Spleen (tissue), 11 donors: Measurements from ENCODE around the gene TGFBI. TPM values are rescaled to one million over a fixed set of nuclear protein-coding genes. Genes with fewer than 3 reads are reported as not detected.

Experiments
- DNase-seq: peaks from one replicate; pipeline ENCODE4 v3.0.0-alpha.2; 2020
- H3K27ac ChIP-seq, 8 donors: fragments of 200-600 bp; sonication (generic) in 7 of 8; 1 replicate in 4 of 8; 2 replicates in 4 of 8; pipeline versions ENCODE4 v1.5.0 to v1.8.0; 2016 to 2021; ENCODE audit warnings: inconsistent platforms in 4 of 8, mild to moderate bottlenecking in 4 of 8, moderate library complexity in 1 of 8
- H3K27me3 ChIP-seq, 7 donors: fragments of 200-600 bp; sonication (generic) in 6 of 7; replicated peaks in 1 of 7; 1 replicate in 4 of 7; 2 replicates in 3 of 7; pipeline versions ENCODE4 v1.5.0 to v1.8.0; 2016 to 2021; ENCODE audit warnings: inconsistent platforms in 3 of 7, mild to moderate bottlenecking in 1 of 7
- H3K36me3 ChIP-seq, 6 donors: fragments of 200-600 bp; sonication (generic) in 5 of 6; 1 replicate in 4 of 6; 2 replicates in 2 of 6; pipeline versions ENCODE4 v1.5.0 to v1.8.0; 2016 to 2021; ENCODE audit warnings: inconsistent platforms in 2 of 6
- H3K4me1 ChIP-seq, 6 donors: fragments of 200-600 bp; sonication (generic) in 5 of 6; 1 replicate in 3 of 6; 2 replicates in 3 of 6; pipeline versions ENCODE4 v1.5.0 to v1.8.0; 2016 to 2021; ENCODE audit warnings: inconsistent platforms in 3 of 6
- H3K4me3 ChIP-seq, 8 donors: fragments of 200-600 bp; sonication (generic) in 7 of 8; 1 replicate in 4 of 8; 2 replicates in 4 of 8; pipeline versions ENCODE4 v1.5.0 to v1.8.0; 2016 to 2021; ENCODE audit warnings: inconsistent platforms in 4 of 8, mild to moderate bottlenecking in 4 of 8, moderate library complexity in 2 of 8
- H3K9me3 ChIP-seq, 8 donors: fragments of 200-600 bp; sonication (generic) in 7 of 8; 1 replicate in 4 of 8; 2 replicates in 4 of 8; pipeline versions ENCODE4 v1.5.0 to v1.8.0; 2016 to 2021; ENCODE audit warnings: inconsistent platforms in 4 of 8
- CTCF ChIP-seq, 11 experiments: fragments of 200-600 bp in 7 of 11; fragments of 450-650 bp in 4 of 11; sonication (generic) in 4 of 11; IDR thresholded peaks in 8 of 11; conservative IDR thresholded peaks in 3 of 11; 1 replicate in 7 of 11; 2 replicates in 4 of 11; pipeline versions ENCODE4 v1.4.0 to v1.8.0; 2016 to 2021; ENCODE audit warnings: antibody characterized with exemption in 11 of 11, inconsistent platforms in 4 of 11, mild to moderate bottlenecking in 1 of 11
- POLR2A ChIP-seq, 3 donors: fragments of 450-650 bp; IDR thresholded peaks; one replicate each; pipeline ENCODE4 v1.5.1; 2017; ENCODE audit warnings: antibody characterized with exemption in 3 of 3, mild to moderate bottlenecking in 1 of 3
- POLR2AphosphoS5 ChIP-seq, 3 donors: sonication (generic); formaldehyde crosslinking; IDR thresholded peaks; one replicate each; pipeline ENCODE4 v1.5.1; 2017; ENCODE audit warnings: antibody characterized with exemption in 3 of 3
- WGBS, 5 donors: extraction: QIAGEN DNeasy Blood & Tissue Kit in 3 of 5; methylation state at CpG; one replicate each; pipeline versions ENCODE4 v1.1.5 to v1.1.7; 2013 to 2018; 5-methylcytosine and 5-hydroxymethylcytosine counted together
- intact Hi-C: fragments of 100-400 bp; cut with DNase I; formaldehyde crosslinking; loops from one replicate; pipeline ENCODE4 v1.15.0; 2023; ENCODE audit warnings: low total_unique reads
- polyA plus RNA-seq, 3 donors: library from polyadenylated mRNA; stranded (reverse); fragments of 200-250 nt; gene quantifications; one replicate each; pipeline ENCODE4 v1.2.1, GENCODE V29; 2013
- total RNA-seq, 7 donors: library from RNA; depleted of rRNA in 3 of 7; stranded (reverse); fragments of >200 nt in 3 of 7; fragmentation: NEBNext Ultra II Directional in 4 of 7; extraction: Animal tissue kit (Norgen Biotek cat#: 25700) in 4 of 7; gene quantifications; one replicate each; pipeline versions ENCODE4 v1.1.0 to v1.2.1, GENCODE V29; 2016 to 2021
- donor health status: healthy with polysubstance abuse.
- donor health status: DM: no; HTN: no; CAD: no; lungs with moderate emphysema.
- donor health status: DM: no; HTN: no; CAD: no.
- donor health status: Bipolar disorder and iron deficiency.
- donor health status: healthy.
- donor health status: DM: no; HTN: no; CAD: no.
- donor health status: DM: yes; HTN: yes; CAD: no.

The TGFBI gene
- total and polyA plus RNA-seq, 10 donors: 31.0 to 214 (median 149) TPM

GRCh38 chr5:136064510-136064909 lies 35.7 kb downstream of the TGFBI start:
- H3K27ac ChIP-seq: no peak overlapping the region
- intact Hi-C loops: no loop called here
- DNase-seq: no peak
- H3K4me1 ChIP-seq: peaks cover 0 to 5% (median 0%) of the 10 kb centered on the region in 6 donors
- H3K4me3 ChIP-seq: no peak overlapping the region
- TF ChIP-seq CTCF (IDR thresholded peaks at IDR 0.05 in 8 of 11, conservative IDR thresholded peaks at IDR 0.05 in 3 of 11) (no peak), POLR2AphosphoS5 (IDR thresholded peaks at IDR 0.05) (no peak), POLR2A (IDR thresholded peaks at IDR 0.05) (no peak)
- 75 to 93% (median 86%) methylated on average over 4 of the region's 4 CpGs for WGBS, 5 donors
- peaks cover 0 to 4% (median 0%) of the 10 kb centered on the region in 8 donors for H3K9me3 ChIP-seq
- peaks cover 0 to 47% (median 5%) of the 10 kb centered on the region in 6 donors for H3K36me3 ChIP-seq
- H3K27me3 ChIP-seq: no peaks in the 10 kb centered on the region

DNA sequence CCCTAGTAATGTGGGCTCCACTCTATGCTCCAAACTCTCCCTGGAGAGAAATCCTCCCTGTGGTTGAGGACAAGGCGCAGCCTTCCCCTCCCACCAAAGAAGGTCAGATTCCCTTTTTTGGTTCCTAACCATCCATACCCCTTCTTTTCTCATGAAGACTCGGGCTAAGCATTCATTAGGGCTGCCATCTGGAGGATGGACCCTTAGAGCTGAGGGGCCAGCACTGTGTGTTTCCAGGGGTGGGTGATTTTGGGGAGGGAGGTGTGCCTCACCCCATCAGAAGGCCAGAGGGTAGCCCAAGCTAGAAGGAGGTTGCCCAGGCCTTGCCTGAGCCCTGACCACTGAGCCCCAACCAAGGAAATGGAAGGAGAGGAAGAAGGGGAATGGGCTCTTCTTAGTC lies 36.8 kb downstream of the TGFBI start:
- Histone ChIP-seq H3K27ac (no peak overlapping the region), H3K4me3 (no peak overlapping the region), H3K36me3 (peaks cover 0 to 38% (median 4%) of the 10 kb centered on the region in 6 donors), H3K4me1 (peaks cover 0 to 5% (median 0%) of the 10 kb centered on the region in 6 donors), H3K27me3 (no peaks in the 10 kb centered on the region), H3K9me3 (peaks cover 0 to 4% (median 0%) of the 10 kb centered on the region in 8 donors)
- TF ChIP-seq POLR2AphosphoS5 (IDR thresholded peaks at IDR 0.05): no peak
- no peak for TF ChIP-seq CTCF (IDR thresholded peaks at IDR 0.05 in 8 of 11, conservative IDR thresholded peaks at IDR 0.05 in 3 of 11)
- TF ChIP-seq POLR2A (IDR thresholded peaks at IDR 0.05): no peak
- 80 to 89% (median 81%) methylated on average over 2 of the region's 2 CpGs for WGBS, 5 donors
- intact Hi-C loops: no loop called here
- DNase-seq: no peak

DNA sequence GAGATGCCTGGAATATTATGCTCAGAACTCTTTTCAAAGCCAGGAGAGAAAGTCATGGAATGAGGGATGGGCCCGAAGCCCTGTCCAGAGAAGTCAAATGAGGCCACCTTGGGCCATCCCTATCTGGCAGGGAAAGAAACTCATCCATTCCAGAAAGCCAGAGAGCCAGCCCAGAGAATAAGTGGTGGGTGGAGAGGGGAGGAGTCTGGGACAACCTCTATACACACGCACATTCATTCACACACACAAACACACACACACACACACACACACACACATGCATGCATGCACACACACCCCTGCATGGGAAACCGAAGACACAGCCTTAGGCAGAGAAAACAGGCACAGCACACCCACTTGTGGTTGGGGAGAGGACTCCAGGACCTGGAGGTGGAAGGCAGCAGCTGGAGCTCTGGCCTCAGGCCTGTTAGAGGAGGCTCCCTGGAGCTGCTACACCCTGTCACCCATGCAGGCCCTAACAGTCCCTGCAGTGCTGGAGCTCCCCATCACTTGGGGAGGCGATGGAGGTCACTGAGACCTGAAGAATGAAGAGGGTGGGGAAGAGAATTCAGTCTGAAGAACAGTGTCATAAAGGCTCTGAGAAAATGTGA lies 38.0 kb downstream of the TGFBI start:
- DNase-seq: no peak
- H3K27ac ChIP-seq: no peak overlapping the region
- intact Hi-C loops: no loop called here
- peaks cover 0 to 5% (median 0%) of the 10 kb centered on the region in 6 donors for H3K4me1 ChIP-seq
- no peak overlapping the region for H3K4me3 ChIP-seq
- TF ChIP-seq POLR2AphosphoS5 (IDR thresholded peaks at IDR 0.05) (no peak), CTCF (IDR thresholded peaks at IDR 0.05 in 8 of 11, conservative IDR thresholded peaks at IDR 0.05 in 3 of 11) (no peak), POLR2A (IDR thresholded peaks at IDR 0.05) (no peak)
- peaks cover 0 to 26% (median under 1%) of the 10 kb centered on the region in 6 donors for H3K36me3 ChIP-seq
- WGBS, 5 donors: 60 to 81% (median 75%) methylated on average over 4 of the region's 4 CpGs
- peaks cover 0 to 4% (median 0%) of the 10 kb centered on the region in 8 donors for H3K9me3 ChIP-seq
- no peaks in the 10 kb centered on the region for H3K27me3 ChIP-seq

DNA sequence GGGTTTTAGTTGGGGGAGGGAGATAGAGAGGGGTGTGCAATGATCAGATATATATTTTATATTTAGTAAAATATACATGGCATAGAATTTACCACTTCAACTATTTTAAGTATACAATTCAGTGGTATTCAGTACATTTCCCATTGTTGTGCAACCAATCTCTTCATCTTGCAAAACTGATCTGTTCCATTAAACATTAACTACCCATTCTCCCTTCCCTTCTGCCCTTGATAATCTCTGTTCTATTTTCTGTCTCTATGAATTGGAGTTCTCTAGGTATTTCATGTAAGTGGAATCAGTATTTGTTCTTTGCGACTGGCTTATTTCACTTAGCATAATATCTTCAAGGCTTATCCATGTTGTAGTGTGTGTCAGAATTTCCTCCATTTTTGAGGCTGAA lies 38.6 kb downstream of the TGFBI start:
- H3K27ac ChIP-seq: no peak overlapping the region
- intact Hi-C loops: no loop called here
- 96 to 100% (median 97%) methylated on average over 1 of the region's 1 CpG for WGBS, 5 donors
- peaks cover 0 to 4% (median 0%) of the 10 kb centered on the region in 8 donors for H3K9me3 ChIP-seq
- no peak for DNase-seq
- no peak overlapping the region for H3K4me3 ChIP-seq
- peaks cover 0 to 5% (median 0%) of the 10 kb centered on the region in 6 donors for H3K4me1 ChIP-seq
- H3K27me3 ChIP-seq: no peaks in the 10 kb centered on the region
- no peak for TF ChIP-seq POLR2AphosphoS5 (IDR thresholded peaks at IDR 0.05)
- no peak for TF ChIP-seq POLR2A (IDR thresholded peaks at IDR 0.05)
- no peak for TF ChIP-seq CTCF (IDR thresholded peaks at IDR 0.05 in 8 of 11, conservative IDR thresholded peaks at IDR 0.05 in 3 of 11)
- H3K36me3 ChIP-seq: peaks cover 0 to 19% (median 0%) of the 10 kb centered on the region in 6 donors
